ENCODE results near the gene SPNS1. TPM values are rescaled to one million over a fixed set of nuclear protein-coding genes. Genes with fewer than 3 reads are reported as not detected.
A peak's percentile ranks its signal among the peaks of the same experiment; 100 is the strongest.

Gene SPNS1
- total RNA-seq, 1 donor from 2014 or later, result 29.0 TPM

DNA sequence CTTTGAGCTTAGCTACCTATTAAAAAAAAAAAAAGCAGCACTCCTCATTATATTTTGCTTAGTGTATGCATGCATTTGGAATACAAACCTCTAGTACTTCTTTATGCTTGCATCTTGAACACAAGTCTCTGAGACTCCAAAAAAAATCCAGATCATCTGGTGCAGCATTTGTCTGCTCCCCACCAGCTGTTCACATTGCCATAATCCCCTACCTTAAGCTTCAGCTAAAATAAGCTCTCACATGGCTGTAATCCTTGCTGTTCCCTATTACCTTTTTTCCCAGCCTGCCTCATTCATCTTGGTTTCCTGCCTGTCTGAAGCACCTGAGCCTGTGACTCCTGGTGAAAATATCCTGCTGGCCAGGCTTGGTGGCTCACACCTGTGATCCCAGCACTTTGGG is 31.3 kb upstream of the SPNS1 start:
- TF ChIP-seq, protein P1, sequence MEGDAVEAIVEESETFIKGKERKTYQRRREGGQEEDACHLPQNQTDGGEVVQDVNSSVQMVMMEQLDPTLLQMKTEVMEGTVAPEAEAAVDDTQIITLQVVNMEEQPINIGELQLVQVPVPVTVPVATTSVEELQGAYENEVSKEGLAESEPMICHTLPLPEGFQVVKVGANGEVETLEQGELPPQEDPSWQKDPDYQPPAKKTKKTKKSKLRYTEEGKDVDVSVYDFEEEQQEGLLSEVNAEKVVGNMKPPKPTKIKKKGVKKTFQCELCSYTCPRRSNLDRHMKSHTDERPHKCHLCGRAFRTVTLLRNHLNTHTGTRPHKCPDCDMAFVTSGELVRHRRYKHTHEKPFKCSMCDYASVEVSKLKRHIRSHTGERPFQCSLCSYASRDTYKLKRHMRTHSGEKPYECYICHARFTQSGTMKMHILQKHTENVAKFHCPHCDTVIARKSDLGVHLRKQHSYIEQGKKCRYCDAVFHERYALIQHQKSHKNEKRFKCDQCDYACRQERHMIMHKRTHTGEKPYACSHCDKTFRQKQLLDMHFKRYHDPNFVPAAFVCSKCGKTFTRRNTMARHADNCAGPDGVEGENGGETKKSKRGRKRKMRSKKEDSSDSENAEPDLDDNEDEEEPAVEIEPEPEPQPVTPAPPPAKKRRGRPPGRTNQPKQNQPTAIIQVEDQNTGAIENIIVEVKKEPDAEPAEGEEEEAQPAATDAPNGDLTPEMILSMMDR (IDR thresholded peaks at IDR 0.05), result no peak
- no peak for TF ChIP-seq POLR2A (IDR thresholded peaks at IDR 0.05)
- no peak for TF ChIP-seq POLR2AphosphoS5 (IDR thresholded peaks at IDR 0.05; ENCODE audit: insufficient read depth in 1 of 2, low read depth in 1 of 2)
- intact Hi-C loops (cut with DNase I), result loop anchor here (10.0 kb wide), 1 partner anchor 128 kb away; no protein-coding TSS in a partner anchor

GRCh38 chr16:28946681-28947080 is 27.9 kb upstream of the SPNS1 start:
- TF ChIP-seq POLR2A (IDR thresholded peaks at IDR 0.05) (no peak), POLR2AphosphoS5 (IDR thresholded peaks at IDR 0.05; ENCODE audit: insufficient read depth in 1 of 2, low read depth in 1 of 2) (no peak)
- TF ChIP-seq, protein P1 (IDR thresholded peaks at IDR 0.05), result no peak
- Histone ChIP-seq H3K4me3 (no peak overlapping the region), H3K4me1 (peaks cover 24% of the 10 kb centered on the region), H3K27me3 (no peaks in the 10 kb centered on the region), H3K27ac (no peak overlapping the region), H3K36me3 (no peaks in the 10 kb centered on the region), H3K9me3 (no peaks in the 10 kb centered on the region)
- DNase-seq (ENCODE audit: extremely low spot score in 2 of 2), result no peak
- intact Hi-C loops (cut with DNase I), result loop anchor here (10.0 kb wide), 1 partner anchor 132 kb away; no protein-coding TSS in a partner anchor

More for the DNA sequence above, 31.3 kb upstream of the SPNS1 start:
- H3K4me3 ChIP-seq, result no peak overlapping the region
- H3K9me3 ChIP-seq, result no peaks in the 10 kb centered on the region
- DNase-seq (ENCODE audit: extremely low spot score in 2 of 2), result no peak
- H3K36me3 ChIP-seq, result no peaks in the 10 kb centered on the region
- H3K4me1 ChIP-seq, result peaks cover 14% of the 10 kb centered on the region
- no peaks in the 10 kb centered on the region for H3K27me3 ChIP-seq
- H3K27ac ChIP-seq, result no peak overlapping the region

DNA sequence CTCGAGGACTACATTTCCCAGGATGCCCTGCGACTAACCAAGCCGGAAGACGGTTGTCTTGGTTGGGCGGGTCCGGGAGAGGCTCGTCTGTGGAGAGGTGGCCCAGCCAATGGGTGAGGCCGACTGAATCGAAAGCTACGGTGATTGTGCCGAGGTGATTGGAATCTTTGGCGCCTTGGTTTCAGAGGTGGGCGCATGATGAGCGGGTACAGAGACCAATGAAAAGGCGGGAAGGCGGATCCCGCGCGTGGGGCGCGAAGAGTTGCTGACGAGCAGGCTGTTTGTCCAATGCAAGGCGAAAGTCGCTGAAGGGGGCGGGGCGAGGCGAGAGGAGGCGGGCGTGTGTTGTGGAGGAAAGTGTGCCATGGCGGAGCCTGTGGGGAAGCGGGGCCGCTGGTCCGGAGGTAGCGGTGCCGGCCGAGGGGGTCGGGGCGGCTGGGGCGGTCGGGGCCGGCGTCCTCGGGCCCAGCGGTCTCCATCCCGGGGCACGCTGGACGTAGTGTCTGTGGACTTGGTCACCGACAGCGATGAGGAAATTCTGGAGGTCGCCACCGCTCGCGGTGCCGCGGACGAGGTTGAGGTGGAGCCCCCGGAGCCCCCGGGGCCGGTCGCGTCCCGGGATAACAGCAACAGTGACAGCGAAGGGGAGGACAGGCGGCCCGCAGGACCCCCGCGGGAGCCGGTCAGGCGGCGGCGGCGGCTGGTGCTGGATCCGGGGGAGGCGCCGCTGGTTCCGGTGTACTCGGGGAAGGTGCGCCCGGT is 23.7 kb upstream of the SPNS1 start, which contains the start of gene NFATC2IP:
Gene NFATC2IP (plus strand): TSS at position 290 of the 762 bp plus-strand sequence. CDS start 75 bp downstream, at position 365.
- intact Hi-C loops (cut with DNase I), result no loop called here
- peak within 1 kb of the TSS; percentile 69 to 95 for H3K4me3 ChIP-seq
- no peaks in the 10 kb centered on the region for H3K27me3 ChIP-seq
- TF ChIP-seq POLR2A (IDR thresholded peaks at IDR 0.05) (no peak), POLR2AphosphoS5 (IDR thresholded peaks at IDR 0.05; ENCODE audit: insufficient read depth in 1 of 2, low read depth in 1 of 2) (peak; percentile 81 to 99)
- peak within 1 kb of the TSS; percentile 70 for H3K27ac ChIP-seq
- peaks cover 26% of the 10 kb centered on the region for H3K4me1 ChIP-seq
- H3K36me3 ChIP-seq, result peaks cover 0 to 30% of the 10 kb centered on the region in 2 donors
- DNase-seq (ENCODE audit: extremely low spot score in 2 of 2), result peak; percentile 99 to 100
- no peaks in the 10 kb centered on the region for H3K9me3 ChIP-seq

GRCh38 chr16:28951410-28951943 is 23.1 kb upstream of the SPNS1 start:
- peaks cover 24% of the 10 kb centered on the region for H3K4me1 ChIP-seq
- TF ChIP-seq POLR2A (IDR thresholded peaks at IDR 0.05) (no peak), POLR2AphosphoS5 (IDR thresholded peaks at IDR 0.05; ENCODE audit: insufficient read depth in 1 of 2, low read depth in 1 of 2) (no peak)
- TF ChIP-seq, protein P1 (IDR thresholded peaks at IDR 0.05), result no peak
- no peaks in the 10 kb centered on the region for H3K27me3 ChIP-seq
- peak overlapping the region; percentile 69 for H3K27ac ChIP-seq
- DNase-seq (ENCODE audit: extremely low spot score in 2 of 2), result no peak
- intact Hi-C loops (cut with DNase I), result no loop called here
- H3K9me3 ChIP-seq, result no peaks in the 10 kb centered on the region
- peak overlapping the region; percentile 69 to 95 for H3K4me3 ChIP-seq
- H3K36me3 ChIP-seq, result peaks cover 0 to 36% of the 10 kb centered on the region in 2 donors

DNA sequence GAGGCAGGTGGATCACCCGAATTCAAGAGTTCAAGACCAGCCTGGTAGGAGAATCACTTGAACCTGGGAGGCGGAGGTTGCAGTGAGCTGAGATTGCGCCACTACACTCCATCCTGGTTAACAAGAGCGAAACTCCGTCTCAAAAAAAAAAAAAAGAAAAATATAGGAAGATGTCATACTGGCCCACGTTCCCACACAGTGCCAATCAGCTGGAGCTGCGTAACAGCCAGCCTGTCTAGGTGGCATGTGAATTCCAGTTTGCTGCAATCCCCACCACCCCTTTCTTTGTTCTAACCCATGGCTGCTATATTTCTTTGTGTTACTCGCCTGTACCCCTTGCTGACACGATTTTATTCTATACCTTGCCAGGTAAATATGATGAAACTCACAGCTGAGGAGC is 16.4 kb upstream of the SPNS1 start:
- Histone ChIP-seq H3K4me3 (no peak overlapping the region), H3K27ac (no peak overlapping the region), H3K27me3 (no peaks in the 10 kb centered on the region), H3K9me3 (no peaks in the 10 kb centered on the region), H3K4me1 (no peaks in the 10 kb centered on the region), H3K36me3 (peaks cover 0 to 56% of the 10 kb centered on the region in 2 donors)
- no peak for DNase-seq (ENCODE audit: extremely low spot score in 2 of 2)
- intact Hi-C loops (cut with DNase I), result no loop called here
- TF ChIP-seq POLR2A (IDR thresholded peaks at IDR 0.05), result no peak
- TF ChIP-seq POLR2AphosphoS5 (IDR thresholded peaks at IDR 0.05; ENCODE audit: insufficient read depth in 1 of 2, low read depth in 1 of 2), result no peak

All from vagina (tissue), 2 donors.